Measurements from ENCODE around the gene GPR15LG. TPM values are rescaled to one million over a fixed set of nuclear protein-coding genes. Genes with fewer than 3 reads are reported as not detected.

GPR15LG gene
- total and polyA plus RNA-seq, 2 donors (not counting 3 experiments of a cell fraction or from before 2014, with no cell fraction given), result not detected

GRCh38 chr10:84156768-84157167, 16.8 kb upstream of the GPR15LG start:
- no peaks in the 10 kb centered on the region for H4K20me1 ChIP-seq (replicated peaks; ENCODE audit: control insufficient read depth, extremely low read depth, insufficient read depth, low read length)
- H3K27me3 ChIP-seq (ENCODE audit: control insufficient read depth in 2 of 2, insufficient read depth in 2 of 2, low read length in 2 of 2), result peaks cover 0 to 2% of the 10 kb centered on the region in 2 experiments
- no peaks in the 10 kb centered on the region for H3K4me1 ChIP-seq (ENCODE audit: control insufficient read depth, extremely low read depth, insufficient read depth, low read length)
- no peaks in the 10 kb centered on the region for H3K79me2 ChIP-seq (ENCODE audit: control insufficient read depth, insufficient read depth, low read length)
- DNase-seq (ENCODE audit: low read depth, low spot score) (no peak), FAIRE-seq (no peak)
- TF ChIP-seq FOS (IDR thresholded peaks at IDR 0.05; ENCODE audit: borderline replicate concordance, insufficient read depth, low read length), result no peak
- TF ChIP-seq EZH2 (IDR thresholded peaks at IDR 0.05; ENCODE audit: borderline replicate concordance, low read depth, low read length, severe bottlenecking), result no peak
- no peak for TF ChIP-seq POLR2A (IDR thresholded peaks at IDR 0.05; ENCODE audit: low read depth, low read length)
- no peak for TF ChIP-seq GATA2 (IDR thresholded peaks at IDR 0.05; ENCODE audit: insufficient read depth, insufficient read length, low read depth, low read length)
- TF ChIP-seq MAX (IDR thresholded peaks at IDR 0.05; ENCODE audit: insufficient read depth, insufficient read length), result no peak
- no peak for TF ChIP-seq MYC (IDR thresholded peaks at IDR 0.05; ENCODE audit: low read depth, low read length)
- no peak for TF ChIP-seq JUN (IDR thresholded peaks at IDR 0.05; ENCODE audit: borderline replicate concordance, insufficient read depth, insufficient read length, low read depth)
- TF ChIP-seq CTCF (IDR thresholded peaks at IDR 0.05; ENCODE audit: extremely low read depth in 1 of 2, insufficient read depth in 1 of 2, low read depth in 1 of 2, low read length in 2 of 2), result no peak
- no peak for TF ChIP-seq POLR2AphosphoS5 (IDR thresholded peaks at IDR 0.05; ENCODE audit: insufficient read depth, low read depth, low read length)
- H3K4me3 ChIP-seq (replicated peaks in 1 of 3; ENCODE audit: insufficient read depth in 1 of 3, low read depth in 1 of 3, low read length in 3 of 3), result no peak overlapping the region
- intact Hi-C loops (cut with micrococcal nuclease) (no loop called here), dilution Hi-C loops (cut with MboI; ENCODE audit: extremely low pct_ligation_motif_present, low sequenced_read_pairs) (no loop called here)
- CTCF ChIA-PET, result interaction anchor here (1.2 kb wide), 1 partner anchor 9 kb away, joined by 5 read pairs; no protein-coding TSS in a partner anchor
- H3K27ac ChIP-seq (ENCODE audit: insufficient read depth, low read depth, low read length), result no peak overlapping the region
- POLR2A ChIA-PET, result no interaction called here
- peaks cover 7 to 11% of the 10 kb centered on the region in 2 experiments for H3K36me3 ChIP-seq (ENCODE audit: control insufficient read depth in 2 of 2, extremely low read depth in 1 of 2, insufficient read depth in 2 of 2, low read length in 2 of 2)
- H2AFZ ChIP-seq (ENCODE audit: low read depth, low read length), result no peak overlapping the region
- no peak overlapping the region for H3K9ac ChIP-seq (replicated peaks; ENCODE audit: extremely low read depth, insufficient read depth, low read length)
- no TSS peak for BruUV-seq (replicated peaks)
- H3K9me1 ChIP-seq (replicated peaks; ENCODE audit: control insufficient read depth, extremely low read depth, insufficient read depth, low read length), result no peaks in the 10 kb centered on the region
- no peaks in the 10 kb centered on the region for H3K9me3 ChIP-seq (replicated peaks; ENCODE audit: control insufficient read depth, insufficient read depth, low read length)
- no peak overlapping the region for H3K4me2 ChIP-seq (ENCODE audit: insufficient read depth, low read length)

Measured in endothelial cell of umbilical vein (primary cell).